DMS153 treated with DMSO at 0.1 percent for 48 hours (cell line): ENCODE data around the gene CD82.
"Not testable (repeated sequence)": the region's sequence is repeated elsewhere in the genome, so short reads cannot be mapped to it uniquely, and the experiment has no call there.

Source experiments
- DNase-seq: peaks from one replicate; lab custom pipeline; 2025; ENCODE audit not compliant: unreplicated experiment; lab: John Stamatoyannopoulos, UW

Gene CD82

DNA sequence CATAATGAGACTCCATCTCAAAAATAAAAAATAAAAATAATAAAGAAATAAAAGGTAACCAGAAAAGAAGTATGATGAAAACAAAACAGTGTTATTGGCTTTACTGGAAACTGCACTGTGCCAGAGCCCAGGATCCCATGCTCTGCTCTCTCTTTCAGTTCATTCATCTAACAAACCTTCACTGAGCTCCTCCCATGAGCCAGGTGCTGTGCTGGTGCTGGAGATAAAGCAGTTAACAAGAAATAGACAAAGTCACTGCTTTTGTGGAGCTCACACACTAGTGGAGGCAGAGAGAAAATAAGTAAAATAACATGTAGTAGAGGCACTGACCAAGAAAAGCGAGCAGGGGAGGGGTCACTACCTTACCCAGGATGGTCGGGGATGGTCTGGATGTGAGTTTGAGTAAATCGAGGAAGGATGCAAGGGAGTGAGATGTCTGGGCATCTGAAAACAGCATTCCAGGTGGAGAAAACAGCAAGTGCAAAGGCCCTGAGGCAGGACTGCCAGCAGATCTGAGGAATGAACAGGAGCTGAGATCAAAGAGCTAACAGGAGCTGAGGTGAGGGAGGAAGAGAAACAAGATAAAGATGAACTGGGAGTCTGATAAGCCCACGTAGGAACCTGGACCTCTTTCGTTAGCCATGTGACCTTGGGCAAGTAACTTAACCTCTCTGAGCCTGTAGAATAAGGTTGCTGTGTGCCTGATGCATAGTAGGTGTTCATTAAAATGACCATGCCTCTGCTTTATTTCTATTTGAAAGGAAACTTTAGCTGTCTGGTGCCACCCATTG lies 31.3 kb upstream of the CD82 start:
- no peak for DNase-seq

DNA sequence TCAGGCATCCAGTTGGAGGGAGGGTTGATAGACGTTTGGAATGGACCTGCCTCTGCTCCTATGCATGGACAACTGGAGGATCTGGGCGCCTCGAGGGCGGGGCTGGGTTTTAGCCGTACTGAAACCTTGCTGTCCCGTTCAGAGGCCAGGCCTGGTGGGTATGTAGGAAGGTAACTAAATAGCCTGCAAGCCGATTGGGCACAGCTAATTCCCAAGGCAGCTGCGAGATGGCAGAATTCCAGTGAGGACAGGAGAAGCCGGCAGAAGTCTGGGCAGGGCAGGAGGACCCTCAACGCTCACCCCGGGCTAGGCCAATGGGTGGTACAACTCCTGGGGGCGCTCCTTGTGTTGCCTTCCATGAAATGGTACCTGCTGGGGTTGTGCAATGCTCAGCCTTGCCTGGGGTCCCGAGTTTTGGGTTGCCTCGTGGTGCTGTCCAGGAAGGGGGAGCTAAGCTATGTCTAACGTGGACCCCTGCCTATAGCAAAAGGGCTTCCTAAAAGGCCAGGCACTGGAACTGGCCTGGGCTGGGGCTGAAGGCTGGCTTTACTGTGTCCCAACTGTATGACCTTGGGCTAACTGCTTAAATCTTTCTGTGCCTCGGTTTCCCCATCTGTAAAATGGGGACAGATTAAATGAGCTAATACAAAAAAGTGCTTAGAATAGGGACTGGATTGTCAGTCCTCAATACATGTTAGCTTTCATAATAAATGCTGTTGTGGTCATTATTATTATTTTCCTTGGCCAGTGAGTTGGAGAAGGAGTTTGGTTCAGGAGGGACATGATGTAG lies 30.1 kb upstream of the CD82 start:
- DNase-seq = no peak

DNA sequence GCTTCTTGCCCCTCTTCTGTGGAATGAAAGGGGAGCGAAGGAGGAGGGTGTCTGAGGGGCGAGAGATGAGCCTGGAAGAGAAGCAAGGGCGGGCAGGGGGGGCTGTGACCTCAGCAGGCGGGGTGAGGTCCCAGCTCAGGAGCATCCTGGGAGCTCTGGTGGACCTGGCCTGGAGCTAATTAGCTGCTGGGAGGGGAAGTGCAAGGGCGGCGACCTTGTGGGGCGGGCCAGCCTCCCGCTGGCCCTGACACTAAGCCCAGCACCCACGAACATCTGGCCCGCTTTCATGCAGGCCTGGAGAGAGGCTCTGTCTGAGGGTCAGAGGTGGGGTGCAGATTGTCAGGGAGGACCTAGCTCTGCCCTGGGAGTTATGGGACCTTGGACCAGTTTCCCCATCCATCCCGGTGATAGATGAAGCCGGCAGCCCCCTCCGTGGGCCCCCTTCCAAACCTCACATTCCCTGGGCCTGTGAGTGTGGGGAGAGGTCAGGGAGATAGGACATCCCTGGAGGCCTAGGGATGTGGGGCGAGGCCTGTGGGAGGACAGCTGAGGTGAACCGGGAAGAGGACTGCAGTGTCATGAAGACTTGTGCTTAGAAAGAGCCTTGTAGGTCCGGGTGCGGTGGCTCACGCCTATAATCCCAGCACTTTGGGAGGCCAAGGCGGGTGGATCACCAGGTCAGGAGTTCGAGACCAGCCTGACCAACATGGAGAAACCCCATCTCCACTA lies 28.5 kb upstream of the CD82 start:
- no peak for DNase-seq

DNA sequence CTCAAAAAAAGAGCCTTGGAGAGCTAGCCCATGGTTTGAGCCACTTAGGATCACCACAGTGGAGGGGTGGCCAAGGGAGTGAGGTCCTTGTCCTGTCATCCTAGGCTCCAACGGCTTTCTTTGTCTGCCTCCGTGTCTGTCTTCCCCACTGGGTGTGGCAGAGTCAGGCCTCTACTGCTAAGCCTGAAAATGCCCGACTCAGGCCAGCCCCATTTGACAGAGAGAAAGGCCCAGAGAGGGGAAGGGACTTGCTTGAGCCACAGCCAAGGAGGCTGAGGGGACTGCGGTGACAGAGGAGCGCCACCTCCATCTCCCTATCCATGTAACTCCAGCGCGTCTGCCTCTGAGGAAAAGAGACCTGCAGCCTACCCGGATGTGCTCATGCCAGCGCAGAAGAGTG lies 27.8 kb upstream of the CD82 start:
- no peak for DNase-seq

DNA sequence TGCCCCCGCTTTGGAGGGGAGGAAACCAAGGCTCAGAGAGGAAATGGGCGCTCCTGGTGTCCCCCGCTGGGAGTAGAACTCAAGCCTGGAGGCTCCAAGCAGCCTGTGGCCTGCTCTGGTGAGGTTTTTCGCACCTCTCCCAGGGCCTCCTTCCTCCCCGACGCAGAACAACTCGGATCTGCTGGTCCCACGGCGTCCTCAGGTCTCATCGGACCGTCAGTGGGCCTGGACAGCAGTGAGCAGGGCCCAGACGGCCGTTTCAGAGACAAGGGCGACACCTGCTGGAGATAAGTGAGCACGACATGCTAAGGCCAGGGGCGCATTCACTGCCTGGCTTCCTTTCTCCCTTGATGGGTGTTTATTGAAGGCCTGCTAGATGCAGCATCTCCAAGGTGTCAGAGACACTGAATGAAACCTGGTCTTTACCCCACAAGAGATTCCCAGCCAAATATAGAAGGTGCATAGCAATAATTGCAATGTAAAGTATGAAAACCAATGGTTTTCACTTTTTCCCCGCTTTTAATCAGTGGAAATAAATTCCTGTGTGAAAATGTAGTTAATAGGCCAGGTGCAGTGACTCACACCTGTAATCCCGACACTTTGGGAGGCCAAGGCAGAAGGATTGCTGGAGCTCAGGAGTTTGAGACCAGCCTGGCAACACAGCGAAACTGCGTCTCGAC lies 26.9 kb upstream of the CD82 start:
- DNase-seq = peak; percentile 71

DNA sequence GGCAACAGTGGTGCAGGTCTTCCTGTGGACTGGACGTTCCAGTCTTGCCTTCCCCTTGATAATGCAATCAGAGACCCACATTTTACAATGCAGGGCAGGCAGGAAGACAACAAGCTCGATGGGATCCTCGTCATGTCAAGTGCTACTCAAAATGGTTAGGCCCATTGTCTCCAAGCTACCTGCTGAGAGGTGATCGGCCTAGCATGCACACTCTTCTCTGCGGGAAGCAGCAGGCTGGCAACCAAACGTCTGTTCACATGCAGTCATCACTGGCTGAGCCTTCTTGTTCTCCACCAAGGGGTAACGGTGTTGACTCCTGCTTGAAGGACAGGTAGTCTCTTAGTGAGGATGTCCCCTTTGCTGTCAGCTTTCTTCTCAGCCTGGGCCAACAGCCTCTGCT lies 25.5 kb upstream of the CD82 start:
- peak; percentile 80 for DNase-seq

DNA sequence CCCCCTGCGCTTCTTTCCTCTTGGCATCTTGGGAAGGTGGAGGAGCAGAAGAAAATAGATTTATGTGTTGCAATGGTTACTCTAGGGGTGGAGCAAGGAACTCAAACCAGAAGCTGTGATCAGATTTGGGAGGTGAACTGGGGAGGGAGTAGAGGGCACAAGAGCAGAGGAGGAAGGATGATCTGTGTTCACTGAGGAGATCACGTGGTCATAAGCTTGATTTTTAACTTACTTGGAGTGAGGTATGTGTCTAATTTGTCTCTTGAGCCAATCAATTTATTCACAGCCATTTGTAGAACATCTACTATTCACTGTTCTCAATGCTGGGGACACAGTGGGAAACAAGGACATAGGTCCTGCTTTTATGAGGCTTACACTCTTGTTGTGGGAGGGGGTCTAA lies 24.8 kb upstream of the CD82 start:
- DNase-seq = no peak

DNA sequence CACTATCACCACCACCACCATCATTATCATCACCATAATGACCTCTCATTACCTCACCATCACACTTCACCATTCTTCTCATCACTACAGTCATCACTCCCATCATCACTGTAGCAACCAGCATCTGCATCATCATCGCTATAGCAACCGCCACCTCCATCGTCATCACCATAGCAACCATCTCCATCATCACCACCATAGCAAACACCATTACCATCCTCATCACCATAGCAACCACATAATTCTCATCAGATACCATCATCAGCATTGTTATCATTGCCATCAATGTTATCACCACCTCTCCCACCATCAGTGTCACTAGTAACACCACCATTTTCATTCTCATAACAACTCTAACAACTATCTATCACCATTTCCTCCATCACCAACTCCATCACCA lies 23.1 kb upstream of the CD82 start:
- no peak for DNase-seq

DNA sequence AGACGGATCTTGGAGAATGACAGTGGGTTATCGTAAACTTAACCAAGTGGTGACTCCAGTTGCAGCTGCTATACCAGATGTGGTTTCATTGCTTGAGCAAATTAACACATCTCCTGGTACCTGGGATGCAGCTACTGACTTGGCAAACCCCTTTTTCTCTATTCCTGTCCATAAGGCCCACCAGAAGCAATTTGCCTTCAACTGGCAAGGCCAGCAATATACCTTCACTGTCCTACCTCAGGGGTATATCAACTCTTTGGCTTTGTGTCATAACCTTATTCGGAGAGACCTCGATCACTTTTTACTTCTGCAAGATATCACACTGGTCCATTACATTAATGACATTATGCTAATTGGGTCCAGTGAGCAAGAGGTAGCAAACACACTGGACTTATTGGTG lies 18.5 kb upstream of the CD82 start:
- DNase-seq = not testable (repeated sequence)

DNA sequence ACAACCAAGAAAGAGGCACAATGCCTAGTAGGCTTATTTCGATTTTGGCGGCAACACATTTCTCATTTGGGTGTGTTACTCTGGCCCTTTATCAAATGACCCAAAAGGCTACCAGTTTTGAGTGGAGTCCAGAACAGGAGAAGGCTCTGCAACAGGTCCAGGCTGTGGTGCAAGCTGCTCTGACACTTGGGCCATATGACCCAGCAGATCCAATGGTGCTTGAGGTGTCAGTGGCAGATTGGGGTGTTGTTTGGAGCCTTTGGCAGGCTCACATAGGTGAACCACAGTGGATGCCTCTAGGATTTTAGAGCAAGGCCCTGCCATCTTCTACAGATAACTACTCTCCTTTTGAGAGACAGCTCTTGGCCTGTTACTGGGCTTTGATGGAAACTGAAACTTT lies 17.9 kb upstream of the CD82 start:
- not testable (repeated sequence) for DNase-seq

DNA sequence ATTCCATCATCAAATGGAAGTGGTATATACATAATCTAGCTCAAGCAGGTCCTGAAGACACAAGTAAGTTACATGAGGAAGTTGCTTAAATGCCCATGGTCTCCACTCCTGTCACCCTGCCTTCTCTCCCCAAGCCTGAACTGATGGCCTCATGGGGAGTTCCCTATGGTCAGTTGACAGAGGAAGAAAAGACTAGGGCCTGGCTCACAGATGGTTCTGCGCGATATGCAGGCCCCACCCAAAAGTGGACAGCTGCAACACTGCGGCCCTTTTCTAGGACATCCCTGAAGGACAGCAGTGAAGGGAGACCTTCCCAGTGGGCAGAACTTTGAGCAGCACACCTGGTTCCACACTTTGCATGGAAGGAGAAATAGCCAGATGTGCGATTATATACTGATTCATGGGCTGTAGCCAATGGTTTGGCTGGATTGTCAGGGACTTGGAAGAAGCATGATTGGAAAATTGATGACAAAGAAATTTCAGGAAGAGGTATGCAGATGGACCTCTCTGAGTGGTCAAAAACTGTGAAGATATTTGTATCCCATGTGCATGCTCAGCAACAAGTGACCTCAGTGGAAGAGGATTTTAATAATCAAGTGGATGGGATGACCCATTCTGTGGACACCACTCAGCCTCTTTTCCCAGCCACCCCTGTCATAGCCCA lies 17.3 kb upstream of the CD82 start:
- no peak for DNase-seq

DNA sequence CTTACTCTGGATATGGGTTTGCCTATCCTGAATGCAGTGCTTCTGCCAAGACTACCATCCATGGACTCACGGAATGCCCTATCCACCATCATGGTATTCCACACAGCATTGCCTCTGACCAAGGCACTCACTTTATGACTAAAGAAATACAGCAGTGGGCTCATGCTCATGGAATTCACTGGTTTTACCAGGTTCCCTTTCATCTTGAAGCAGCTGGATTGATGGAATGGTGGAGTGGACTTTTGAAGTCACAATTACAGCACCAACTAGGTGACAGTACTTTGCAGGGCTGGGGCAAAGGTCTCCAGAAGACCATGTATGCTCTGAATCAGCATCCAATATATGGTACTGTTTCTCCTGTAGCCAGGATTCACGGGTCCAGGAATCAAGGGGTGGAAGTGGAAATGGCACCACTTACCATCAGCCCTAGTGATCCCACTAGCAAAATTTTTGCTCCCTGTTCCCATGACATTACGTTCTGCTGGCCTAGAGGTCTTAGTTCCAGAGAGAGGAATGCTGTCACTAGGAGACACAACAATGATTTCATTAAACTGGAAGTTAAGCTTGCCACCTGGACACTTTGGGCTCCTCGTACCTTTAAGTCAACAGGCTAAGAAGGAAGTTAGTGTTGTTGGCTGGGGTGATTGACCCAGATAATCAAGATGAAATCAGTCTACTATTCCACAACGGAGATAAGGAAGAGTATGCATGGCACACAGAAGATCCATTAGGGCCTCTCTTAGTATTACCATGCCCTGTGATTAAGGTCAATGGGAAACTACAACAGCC lies 16.3 kb upstream of the CD82 start:
- not testable (repeated sequence) for DNase-seq

DNA sequence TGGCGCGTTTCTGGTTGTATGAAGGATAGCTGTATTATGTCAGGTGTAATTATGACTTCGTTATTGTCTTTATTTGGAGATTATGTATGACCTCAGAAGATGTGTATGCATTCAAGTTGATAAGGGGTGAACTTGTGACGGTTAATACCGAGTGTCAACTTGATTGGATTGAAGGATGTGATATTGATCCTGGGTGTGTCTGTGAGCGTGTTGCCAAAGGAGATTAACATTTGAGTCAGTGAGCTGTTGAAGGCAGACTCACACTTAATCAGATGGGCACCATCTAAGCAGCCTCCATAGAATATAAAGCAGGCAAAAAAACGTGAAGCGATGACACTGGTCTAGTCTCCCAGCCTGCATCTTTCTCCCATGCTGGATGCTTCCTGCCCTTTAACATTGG lies 15.3 kb upstream of the CD82 start:
- DNase-seq = no peak

DNA sequence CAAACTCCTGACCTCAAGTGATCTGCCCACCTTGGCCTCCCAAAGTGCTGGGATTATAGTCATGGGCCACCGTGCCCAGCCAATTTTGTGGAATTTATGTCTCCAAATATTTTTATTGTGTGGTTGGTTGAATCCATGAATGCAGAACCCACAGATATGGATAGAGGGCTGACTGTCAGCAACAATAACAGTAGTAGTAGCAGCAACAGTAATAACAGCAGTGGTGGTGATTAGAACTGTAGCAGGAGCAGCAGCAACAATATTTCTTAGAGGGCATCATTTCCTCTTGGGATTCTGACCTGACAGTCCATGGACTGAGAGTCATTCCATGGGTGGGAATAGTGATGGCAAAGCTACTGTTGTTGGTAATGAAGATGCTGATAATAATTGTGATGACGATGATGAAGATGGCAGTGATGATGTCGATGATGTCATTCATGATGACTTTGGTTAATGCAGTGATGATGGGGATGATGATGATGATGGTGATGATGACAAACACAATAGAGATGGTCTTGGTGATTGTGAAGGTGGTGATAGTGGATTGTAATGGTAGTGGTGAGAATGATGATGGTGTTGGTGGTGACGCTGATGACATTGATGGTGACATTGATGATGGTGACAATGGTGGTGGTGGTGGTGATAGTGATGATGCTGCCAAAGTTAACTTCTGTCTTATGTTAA lies 13.9 kb upstream of the CD82 start:
- DNase-seq = no peak

DNA sequence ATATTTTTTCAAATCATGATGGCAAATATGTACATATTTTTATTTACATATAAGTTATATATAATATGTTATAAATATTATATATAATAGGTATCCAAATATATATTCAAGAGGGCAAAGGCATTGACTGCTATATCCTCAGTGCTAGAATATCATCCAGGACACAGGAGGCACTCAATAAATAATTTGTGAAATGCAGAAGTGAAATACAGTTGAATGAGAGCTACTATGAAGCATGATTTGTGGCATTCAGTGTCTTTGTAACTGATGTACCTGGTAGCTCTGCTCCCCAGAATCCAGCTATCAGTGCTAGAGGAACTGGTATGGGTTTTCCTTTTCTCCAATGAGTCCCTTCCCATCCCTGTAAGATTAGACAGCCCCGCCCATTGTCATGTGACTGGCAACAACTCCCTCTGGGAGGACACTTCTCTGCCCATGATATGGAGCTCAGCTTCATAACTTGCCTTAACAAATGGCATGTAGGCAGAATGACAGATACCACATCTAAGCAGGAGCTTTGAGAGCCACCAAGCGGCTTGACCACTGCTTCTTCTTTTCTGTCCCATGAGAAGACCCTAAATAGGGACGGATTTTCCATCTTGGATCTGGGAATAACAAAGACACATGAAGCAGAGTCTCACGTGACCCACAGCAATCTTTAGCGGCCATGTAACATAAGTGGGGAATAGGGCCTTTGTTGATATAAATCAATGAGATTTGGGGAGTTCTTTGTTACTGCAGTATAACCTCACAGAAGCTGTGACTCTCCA lies 10.2 kb upstream of the CD82 start:
- no peak for DNase-seq

DNA sequence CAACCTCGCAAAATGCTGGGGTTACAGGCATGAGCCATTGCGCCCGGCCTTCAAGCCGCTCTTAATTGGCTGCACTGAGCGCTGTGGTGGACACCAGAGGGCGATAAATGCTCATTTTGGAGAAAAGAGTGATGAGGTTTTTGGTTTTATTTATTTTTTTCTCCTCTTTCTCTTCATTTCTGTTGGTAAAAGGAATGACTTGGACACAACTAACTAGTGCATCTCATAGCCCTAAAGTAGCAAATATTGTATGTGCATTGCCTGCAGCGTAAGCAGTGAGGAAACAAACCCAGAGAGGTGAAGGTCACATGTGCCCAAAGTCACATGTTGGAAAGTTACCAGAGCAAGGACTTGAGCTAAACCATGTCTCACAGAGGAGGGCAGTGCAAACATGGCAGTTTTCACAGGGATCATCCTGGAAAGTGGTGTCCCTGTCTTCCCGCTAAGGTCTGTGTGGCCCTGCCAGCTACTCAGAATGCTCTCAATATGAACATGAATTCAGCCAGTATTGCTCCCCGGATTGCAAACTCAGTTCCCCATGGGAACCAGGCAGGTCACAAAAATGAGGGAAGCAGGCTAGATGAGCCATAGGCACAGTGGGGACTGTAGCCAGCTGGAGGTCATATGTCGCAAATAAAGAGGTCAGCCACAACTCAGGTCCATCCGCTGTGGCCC lies 8.6 kb upstream of the CD82 start:
- DNase-seq = no peak

DNA sequence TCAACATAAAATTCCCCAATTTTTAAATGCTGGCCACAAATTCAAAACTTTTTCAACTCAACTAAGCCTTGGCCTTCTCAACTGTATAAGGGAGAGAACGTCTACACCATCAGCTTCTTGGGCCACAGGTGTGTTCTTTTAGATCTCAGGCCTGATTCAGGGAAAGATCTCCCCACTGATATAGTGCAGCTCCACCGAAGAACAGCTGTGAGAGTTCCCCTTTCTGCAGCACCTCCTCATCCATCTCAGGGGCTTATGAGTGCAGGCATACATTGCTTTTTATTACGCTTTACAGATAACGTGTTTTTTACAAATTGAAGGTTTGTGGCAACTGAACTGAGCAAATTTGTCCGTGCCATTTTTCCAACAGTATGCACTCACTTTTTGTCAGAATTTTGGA lies 8.0 kb upstream of the CD82 start:
- no peak for DNase-seq
